SK-N-MC (cell line): ENCODE data around the gene HSPB6.

ENCODE experiments used
- DNase-seq: peaks from one replicate; pipeline ENCODE4 v3.0.0-alpha.2; 2011; ENCODE audit warnings: low read depth, low spot score
- H3K27ac ChIP-seq: fragments of 200-600 bp; sonication (generic); 2 replicates; pipeline ENCODE4 v1.5.1; 2016; ENCODE audit warnings: mixed run types
- H3K36me3 ChIP-seq: fragments of 200-600 bp; sonication (generic); 2 replicates; pipeline ENCODE4 v1.6.1; 2017; ENCODE audit warnings: antibody characterized with exemption, low read length, mixed read lengths; ENCODE audit not compliant: insufficient read depth
- H3K4me3 ChIP-seq: fragments of 200-600 bp; sonication (generic); 2 replicates; pipeline ENCODE4 v1.5.1; 2016
- H3K9ac ChIP-seq: fragments of 200-600 bp; sonication (generic); 2 replicates; pipeline ENCODE4 v1.8.0; 2017; ENCODE audit warnings: mixed run types, mixed read lengths; ENCODE audit not compliant: insufficient read length
- H3K9me3 ChIP-seq: fragments of 200-600 bp; sonication (generic); 2 replicates; pipeline ENCODE4 v1.6.1; 2017; ENCODE audit warnings: low read depth, mild to moderate bottlenecking, antibody characterized with exemption, low read length, moderate library complexity, mixed read lengths
- EZH2 ChIP-seq: fragments of 200-600 bp; sonication (generic); IDR thresholded peaks from one replicate; pipeline ENCODE4 v1.6.1; 2017; ENCODE audit warnings: antibody characterized with exemption
- FOXP2 ChIP-seq: optimal IDR thresholded peaks from 2 replicates; pipeline ENCODE3; 2011; ENCODE audit warnings: mild to moderate bottlenecking, moderate library complexity; ENCODE audit not compliant: insufficient read depth; ENCODE audit errors: extremely low read length, control extremely low read depth
- POLR2AphosphoS5 ChIP-seq: IDR thresholded peaks from 2 replicates; pipeline ENCODE4 v1.6.1; 2012; ENCODE audit warnings: mild to moderate bottlenecking, low read depth, low read length, borderline replicate concordance

The HSPB6 gene

DNA sequence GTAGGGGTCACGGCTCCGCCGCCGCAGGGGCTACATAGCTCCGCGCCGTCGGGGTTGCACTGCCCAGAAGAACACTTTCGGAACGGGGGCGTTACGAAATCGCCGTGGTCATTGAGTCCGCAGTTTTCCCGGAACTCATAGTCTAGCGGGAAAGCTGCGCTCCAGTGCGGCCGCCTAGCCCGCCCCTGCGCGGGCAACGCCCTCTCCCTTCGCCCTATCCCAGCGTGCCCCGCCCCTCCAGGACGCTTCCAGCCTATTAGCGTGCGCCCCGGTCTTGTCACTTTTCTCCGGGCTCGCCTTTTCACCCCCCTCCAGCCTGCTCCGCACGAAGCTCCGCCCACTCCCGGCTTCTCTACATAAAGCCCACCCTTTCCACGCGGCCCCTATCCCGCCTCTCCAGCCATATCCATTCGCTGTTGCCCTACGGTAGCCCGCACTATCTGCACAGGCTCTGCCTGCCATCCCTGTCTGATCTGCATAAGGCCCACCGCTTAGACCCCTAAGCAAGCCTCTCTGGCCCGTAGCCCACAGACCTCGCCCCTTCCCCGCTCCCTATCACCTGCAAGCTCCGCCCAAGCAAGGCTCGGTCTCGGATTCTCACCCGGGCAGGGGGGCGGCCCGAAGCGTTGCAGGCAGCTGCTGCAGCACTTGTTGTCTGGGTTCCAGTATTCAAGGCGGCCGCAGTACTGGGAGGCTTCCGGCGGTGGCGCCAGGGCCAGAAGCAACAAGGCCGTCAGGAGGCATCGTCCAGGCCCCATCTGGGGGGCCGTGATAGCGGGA, 16.2 kb downstream of the HSPB6 start:
- Histone ChIP-seq H3K27ac (peak overlapping the region; percentile 69; the same call in 1 of the 2 replicates), H3K4me3 (peak overlapping the region; percentile 86), H3K9ac (peak overlapping the region; percentile 76), H3K36me3 (peaks cover 29% of the 10 kb centered on the region; the same call in 1 of the 2 replicates), H3K9me3 (no peaks in the 10 kb centered on the region)
- TF ChIP-seq FOXP2, result no peak
- TF ChIP-seq POLR2AphosphoS5, result peak; percentile 86
- TF ChIP-seq EZH2, result no peak
- DNase-seq, result peak; percentile 76

DNA sequence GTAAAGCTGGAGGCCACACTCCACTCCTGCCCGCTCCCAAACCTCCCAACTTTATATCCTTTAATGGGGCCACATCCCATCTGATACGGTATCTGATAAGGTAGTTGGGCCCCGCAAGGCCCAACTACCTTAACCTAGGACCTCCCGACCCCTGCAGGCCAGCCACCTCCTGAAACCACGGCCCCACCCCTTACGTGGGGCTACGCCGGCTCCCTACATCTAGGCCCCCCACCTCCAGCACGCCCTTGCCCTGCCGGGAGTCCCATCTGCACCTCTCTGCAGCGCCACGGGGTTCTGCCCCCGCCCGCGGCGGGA, 16.8 kb downstream of the HSPB6 start:
- H3K9ac ChIP-seq, result peak overlapping the region; percentile 76
- H3K9me3 ChIP-seq, result no peaks in the 10 kb centered on the region
- peak overlapping the region; percentile 86 for H3K4me3 ChIP-seq
- peaks cover 29% of the 10 kb centered on the region; the same call in 1 of the 2 replicates for H3K36me3 ChIP-seq
- DNase-seq, result no peak
- TF ChIP-seq EZH2 (no peak), FOXP2 (no peak), POLR2AphosphoS5 (0 out of 2 replicates have a peak, but pooled peaks have one; percentile 4)
- no peak overlapping the region for H3K27ac ChIP-seq

- Histone ChIP-seq H3K9me3 (no peaks in the 10 kb centered on the region), H3K36me3 (peaks cover 33% of the 10 kb centered on the region; the same call in 1 of the 2 replicates), H3K27ac (no peak overlapping the region), H3K4me3 (peak overlapping the region; percentile 86), H3K9ac (no peak overlapping the region)
- TF ChIP-seq EZH2 (no peak), POLR2AphosphoS5 (peak; percentile 15; the same call in 1 of the 2 replicates), FOXP2 (no peak)
- no peak for DNase-seq
Observed at GRCh38 chr19:35739275-35740107, 17.3 kb downstream of the HSPB6 start.

- H3K27ac ChIP-seq, result no peak overlapping the region
- DNase-seq, result no peak
Observed at GRCh38 chr19:35738887-35739229, 18.0 kb downstream of the HSPB6 start.

DNA sequence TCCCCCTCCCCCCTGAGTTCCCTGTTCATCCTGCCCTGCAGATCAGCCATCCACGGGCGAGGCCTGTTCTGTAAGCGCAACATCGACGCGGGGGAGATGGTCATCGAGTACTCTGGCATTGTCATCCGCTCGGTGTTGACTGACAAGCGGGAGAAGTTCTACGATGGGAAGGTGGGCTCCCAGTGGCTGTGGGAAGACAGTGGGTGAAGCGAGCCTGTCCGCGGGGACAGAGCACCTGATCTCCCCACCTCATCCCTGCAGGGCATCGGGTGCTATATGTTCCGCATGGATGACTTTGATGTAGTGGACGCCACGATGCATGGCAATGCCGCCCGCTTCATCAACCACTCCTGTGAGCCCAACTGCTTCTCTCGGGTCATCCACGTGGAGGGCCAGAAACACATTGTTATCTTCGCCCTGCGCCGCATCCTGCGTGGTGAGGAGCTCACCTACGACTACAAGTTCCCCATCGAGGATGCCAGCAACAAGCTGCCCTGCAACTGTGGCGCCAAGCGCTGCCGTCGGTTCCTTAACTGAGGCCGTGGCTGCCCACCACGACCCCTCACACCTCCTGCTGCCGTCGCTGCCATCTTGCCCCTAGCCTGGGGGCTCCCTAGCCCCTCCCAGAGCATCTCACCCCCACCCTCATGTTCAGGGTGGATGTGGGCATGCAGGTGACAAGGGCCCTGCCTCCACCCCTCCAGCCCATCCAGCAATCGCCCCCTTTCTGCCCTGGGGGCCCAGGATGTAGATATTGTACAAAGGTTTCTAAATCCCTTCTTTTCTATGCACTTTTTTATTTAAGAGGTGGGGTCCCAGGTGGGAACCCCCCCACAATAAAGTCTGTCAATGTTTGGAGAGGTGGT, 18.6 kb downstream of the HSPB6 start:
- no peak overlapping the region for H3K9ac ChIP-seq
- H3K27ac ChIP-seq, result no peak overlapping the region
- TF ChIP-seq FOXP2, result no peak
- no peak for TF ChIP-seq EZH2
- no peak for TF ChIP-seq POLR2AphosphoS5
- no peak overlapping the region for H3K4me3 ChIP-seq
- peaks cover 32% of the 10 kb centered on the region; the same call in 1 of the 2 replicates for H3K36me3 ChIP-seq
- H3K9me3 ChIP-seq, result no peaks in the 10 kb centered on the region
- DNase-seq, result no peak

More at GRCh38 chr19:35738887-35739229, 18.0 kb downstream of the HSPB6 start:
- no peak overlapping the region for H3K4me3 ChIP-seq
- no peak overlapping the region for H3K9ac ChIP-seq
- H3K36me3 ChIP-seq, result peaks cover 33% of the 10 kb centered on the region; the same call in 1 of the 2 replicates
- TF ChIP-seq POLR2AphosphoS5 (no peak), EZH2 (no peak), FOXP2 (no peak)
- no peaks in the 10 kb centered on the region for H3K9me3 ChIP-seq

DNA sequence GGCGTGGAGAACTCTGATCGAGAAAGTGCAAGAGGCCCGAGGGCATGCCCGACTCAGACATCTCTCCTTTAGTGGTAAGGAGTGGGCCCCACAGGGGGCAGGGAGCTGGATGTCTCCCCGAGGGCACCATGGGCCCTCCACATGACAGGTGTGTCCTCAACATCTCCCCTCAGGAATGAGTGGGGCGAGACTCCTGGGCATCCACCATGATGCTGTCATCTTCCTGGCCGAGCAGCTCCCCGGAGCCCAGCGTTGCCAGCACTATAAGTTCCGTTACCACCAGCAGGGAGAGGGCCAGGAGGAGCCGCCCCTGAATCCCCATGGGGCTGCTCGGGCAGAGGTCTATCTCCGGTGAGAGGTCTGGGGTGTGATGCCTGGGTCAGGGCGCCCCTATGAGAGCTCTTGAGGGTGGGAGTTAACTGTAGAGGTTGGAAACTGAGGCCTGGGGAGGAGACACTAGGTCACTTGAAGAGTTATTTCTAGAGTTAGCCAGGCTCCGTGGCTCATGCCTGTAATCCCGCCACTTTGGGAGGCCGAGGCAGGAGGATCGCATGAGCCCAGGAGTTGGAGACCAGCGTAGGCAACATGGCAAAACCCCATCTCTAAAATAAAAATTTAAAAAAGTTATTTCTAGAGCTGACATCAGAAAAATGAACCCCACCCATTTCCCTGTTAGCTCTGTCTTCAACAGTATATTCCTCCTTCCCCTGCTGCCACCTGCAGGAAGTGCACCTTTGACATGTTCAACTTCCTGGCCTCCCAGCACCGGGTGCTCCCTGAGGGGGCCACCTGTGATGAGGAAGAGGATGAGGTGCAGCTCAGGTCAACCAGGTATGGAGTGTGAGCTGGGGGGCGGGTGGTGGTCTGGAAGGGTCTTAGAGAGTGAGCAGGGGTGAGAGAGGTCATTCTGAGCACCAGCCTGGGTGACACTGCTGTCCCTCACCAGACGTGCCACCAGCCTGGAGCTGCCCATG, 19.6 kb downstream of the HSPB6 start:
- no peak overlapping the region for H3K9ac ChIP-seq
- H3K9me3 ChIP-seq, result no peaks in the 10 kb centered on the region
- no peak for DNase-seq
- H3K4me3 ChIP-seq, result no peak overlapping the region
- TF ChIP-seq POLR2AphosphoS5, result no peak
- TF ChIP-seq FOXP2, result no peak
- TF ChIP-seq EZH2, result no peak
- H3K36me3 ChIP-seq, result peaks cover 37% of the 10 kb centered on the region; the same call in 1 of the 2 replicates
- no peak overlapping the region for H3K27ac ChIP-seq

- DNase-seq, result no peak
- Histone ChIP-seq H3K36me3 (peaks cover 51% of the 10 kb centered on the region; the same call in 1 of the 2 replicates), H3K9me3 (no peaks in the 10 kb centered on the region), H3K4me3 (no peak overlapping the region), H3K9ac (no peak overlapping the region), H3K27ac (no peak overlapping the region)
- TF ChIP-seq EZH2 (no peak), FOXP2 (no peak), POLR2AphosphoS5 (no peak)
Observed at GRCh38 chr19:35734889-35735288, 21.9 kb downstream of the HSPB6 start.
